Natural killer cell treated with Interleukin-12 subunit alpha and Interleukin-12 subunit beta and Interleukin-15 and Interleukin-18, amount 100 ng/mL, for 72 hours (primary cell): Measurements from ENCODE around the gene TNP1. TPM values are rescaled to one million over a fixed set of nuclear protein-coding genes. Genes with fewer than 3 reads are reported as not detected.
A peak's percentile ranks its signal among the peaks of the same experiment; 100 is the strongest.

Experiments used
- ATAC-seq, 2 donors: fragments of 150-1000 bp; cut with Tn5 transposase in 1 of 2; sonication (Bioruptor Pico), chemical (Tn5 transposase) in 1 of 2; 2 replicates each; pipeline ENCODE4 v1.10.0; 2021
- DNase-seq: peaks from one replicate; pipeline ENCODE4 v3.0.0; 2022; ENCODE audit warnings: low spot score
- H3K27ac Mint-ChIP-seq, 2 donors: 1 replicate in 1 of 2; 2 replicates in 1 of 2; pipeline ENCODE4 v1.8.0; 2022; ENCODE audit warnings: mixed read lengths in 2 of 2, mild to moderate bottlenecking in 1 of 2, moderate library complexity in 1 of 2
- H3K27me3 Mint-ChIP-seq, 2 donors: 1 replicate in 1 of 2; 2 replicates in 1 of 2; pipeline ENCODE4 v1.8.0; 2022; ENCODE audit warnings: mixed read lengths in 2 of 2
- H3K36me3 Mint-ChIP-seq: one replicate; pipeline ENCODE4 v1.8.0; 2022; ENCODE audit warnings: mixed read lengths
- H3K4me1 Mint-ChIP-seq, 2 donors: 1 replicate in 1 of 2; 2 replicates in 1 of 2; pipeline ENCODE4 v1.8.0; 2022; ENCODE audit warnings: low read depth in 2 of 2, mixed read lengths in 2 of 2, mild to moderate bottlenecking in 1 of 2
- H3K4me3 Mint-ChIP-seq: one replicate; pipeline ENCODE4 v1.8.0; 2022; ENCODE audit warnings: mixed read lengths
- H3K9me3 Mint-ChIP-seq: 2 replicates; pipeline ENCODE4 v1.8.0; 2022; ENCODE audit warnings: mixed read lengths
- total RNA-seq, 2 donors: library from RNA; stranded (reverse); gene quantifications; one replicate each; pipeline ENCODE4 v1.2.3, GENCODE V29; 2022

The TNP1 gene
- not detected for total RNA-seq

- Mint-ChIP-seq H3K27ac (peak within 1 kb of the TSS; percentile 64 to 79), H3K27me3 (no peaks in the 10 kb centered on the region), H3K9me3 (no peaks in the 10 kb centered on the region), H3K4me1 (peaks cover 28 to 31% of the 10 kb centered on the region in 2 donors), H3K36me3 (no peaks in the 10 kb centered on the region), H3K4me3 (peak within 1 kb of the TSS; percentile 54)
- no peak for DNase-seq
- ATAC-seq = no peak
Measured at GRCh38 chr2:216859944-216860343, at the start of gene TNP1. TSS of gene TNP1 (minus strand) at chr2:216860064. CDS start at chr2:216860034, 30 bp downstream.

GRCh38 chr2:216908300-216908699 lies 48.4 kb upstream of the TNP1 start:
- no peak for DNase-seq
- Mint-ChIP-seq H3K4me1 (peaks cover 0 to 4% of the 10 kb centered on the region in 2 donors), H3K4me3 (no peak overlapping the region), H3K36me3 (peaks cover 11% of the 10 kb centered on the region), H3K27ac (no peak overlapping the region), H3K27me3 (peaks cover 0 to 2% of the 10 kb centered on the region in 2 donors), H3K9me3 (peaks cover 3% of the 10 kb centered on the region)
- no peak for ATAC-seq

DNA sequence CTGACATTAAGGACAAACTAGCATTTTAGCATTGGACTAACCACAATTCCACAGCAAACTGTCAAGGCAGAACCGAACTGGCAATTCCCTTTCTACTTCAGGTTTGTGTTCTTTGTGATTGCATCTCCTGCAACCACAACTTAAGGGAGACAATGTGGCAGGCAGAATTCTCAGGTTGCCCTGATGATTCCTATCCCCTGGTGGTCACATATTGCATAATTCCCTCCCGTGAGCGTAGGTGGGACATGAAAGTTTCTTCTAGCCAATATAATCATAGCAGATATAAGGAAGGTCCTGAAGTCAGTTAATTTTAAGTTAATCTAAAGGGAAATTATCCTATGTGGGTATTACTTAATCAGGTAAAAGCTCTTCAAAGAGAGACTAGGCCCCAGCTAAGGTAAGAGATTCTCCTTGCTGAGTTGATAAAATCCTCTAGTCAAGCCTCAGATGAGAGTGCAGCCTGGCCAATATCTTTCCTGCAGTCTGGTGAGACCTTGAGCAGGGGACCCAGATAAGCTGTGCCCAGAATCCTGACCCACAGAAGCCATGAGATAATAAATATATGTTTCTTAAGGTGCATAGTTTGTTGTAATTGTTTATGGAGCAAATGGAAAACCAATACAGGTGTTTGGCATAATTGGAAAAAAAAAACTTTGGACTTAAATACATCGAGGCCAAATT lies 45.9 kb upstream of the TNP1 start:
- Mint-ChIP-seq H3K9me3 (peaks cover 9% of the 10 kb centered on the region), H3K4me3 (no peak overlapping the region), H3K4me1 (peaks cover 0 to 4% of the 10 kb centered on the region in 2 donors), H3K27ac (no peak overlapping the region), H3K27me3 (no peaks in the 10 kb centered on the region), H3K36me3 (peaks cover 20% of the 10 kb centered on the region)
- ATAC-seq = no peak
- DNase-seq = no peak

DNA sequence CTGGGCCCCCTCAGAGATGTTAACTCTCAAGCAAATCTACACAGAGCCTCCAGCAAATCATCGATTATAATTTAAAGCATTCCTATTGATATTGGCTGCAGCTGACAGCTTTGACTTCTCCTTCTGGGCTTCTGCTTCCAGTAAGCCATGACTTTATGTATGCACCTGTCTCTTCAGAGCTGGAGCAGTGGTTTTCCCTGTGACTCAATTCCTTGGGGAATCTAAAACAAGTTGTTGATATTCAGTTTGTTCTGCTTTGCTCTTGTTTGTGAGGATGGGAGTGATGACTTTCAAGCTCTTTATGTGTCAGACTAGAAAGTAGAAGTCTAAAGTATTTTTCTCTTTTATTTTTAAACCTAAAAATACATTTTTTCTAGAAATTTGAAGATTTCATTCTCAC lies 45.1 kb upstream of the TNP1 start:
- Mint-ChIP-seq H3K36me3 (peaks cover 24% of the 10 kb centered on the region), H3K27ac (no peak overlapping the region), H3K4me3 (no peak overlapping the region), H3K27me3 (peaks cover 2 to 7% of the 10 kb centered on the region in 2 donors), H3K4me1 (peaks cover 0 to 4% of the 10 kb centered on the region in 2 donors), H3K9me3 (peaks cover 11% of the 10 kb centered on the region)
- ATAC-seq = no peak
- DNase-seq = no peak

DNA sequence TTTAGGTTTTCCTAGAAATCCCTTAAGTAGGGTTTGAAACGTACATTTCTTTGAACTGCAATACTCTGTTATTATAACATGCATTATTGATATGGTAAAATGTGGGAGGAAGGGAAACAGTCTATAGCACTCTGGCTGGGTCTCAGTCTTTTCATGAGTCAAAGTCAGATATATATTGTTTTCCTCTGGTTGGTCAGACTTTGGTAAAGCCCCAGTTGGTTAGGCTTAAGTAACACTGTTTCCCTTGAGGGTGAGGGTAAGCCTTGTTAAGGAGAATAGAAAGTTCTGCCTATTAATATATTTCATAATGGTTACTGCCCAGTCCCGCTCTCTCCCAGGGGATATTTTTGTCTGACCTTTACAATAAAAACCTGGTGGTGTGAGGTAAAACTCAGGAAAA lies 44.7 kb upstream of the TNP1 start:
- no peak for DNase-seq
- H3K9me3 Mint-ChIP-seq = peaks cover 11% of the 10 kb centered on the region
- peaks cover 2 to 7% of the 10 kb centered on the region in 2 donors for H3K27me3 Mint-ChIP-seq
- H3K4me1 Mint-ChIP-seq = peaks cover 0 to 4% of the 10 kb centered on the region in 2 donors
- no peak overlapping the region for H3K4me3 Mint-ChIP-seq
- peak in 1 of 2 donors; percentile 44 for ATAC-seq
- H3K27ac Mint-ChIP-seq = peak overlapping the region in 1 of 2 donors; percentile 41
- peaks cover 24% of the 10 kb centered on the region for H3K36me3 Mint-ChIP-seq

DNA sequence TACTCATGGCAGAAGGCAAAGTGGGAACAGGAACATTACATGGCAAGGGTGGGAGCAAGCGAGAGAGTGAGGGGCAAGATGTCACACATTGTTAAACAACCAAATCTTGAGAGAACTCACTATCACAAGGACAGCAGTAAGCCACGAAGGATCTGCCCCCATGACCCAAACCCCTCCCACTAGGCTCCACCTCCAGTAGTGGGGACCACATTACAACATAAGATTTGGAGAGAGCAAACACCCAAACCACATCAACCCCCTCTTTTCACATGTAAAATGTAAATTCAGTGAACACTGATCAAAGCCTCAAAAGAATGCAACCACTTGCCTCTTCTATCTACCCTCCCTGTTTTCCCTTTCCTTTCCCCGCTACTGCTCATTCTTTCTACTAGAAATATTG lies 43.6 kb upstream of the TNP1 start:
- peaks cover 2 to 7% of the 10 kb centered on the region in 2 donors for H3K27me3 Mint-ChIP-seq
- DNase-seq = no peak
- H3K4me1 Mint-ChIP-seq = peaks cover under 1 to 4% of the 10 kb centered on the region in 2 donors
- no peak overlapping the region for H3K27ac Mint-ChIP-seq
- no peak overlapping the region for H3K4me3 Mint-ChIP-seq
- H3K9me3 Mint-ChIP-seq = peaks cover 11% of the 10 kb centered on the region
- peaks cover 24% of the 10 kb centered on the region for H3K36me3 Mint-ChIP-seq
- no peak for ATAC-seq

GRCh38 chr2:216901273-216901672 lies 41.4 kb upstream of the TNP1 start:
- Mint-ChIP-seq H3K27me3 (peaks cover 2 to 9% of the 10 kb centered on the region in 2 donors), H3K4me1 (peaks cover 12% of the 10 kb centered on the region in 2 donors), H3K36me3 (peaks cover 24% of the 10 kb centered on the region), H3K9me3 (peaks cover 11% of the 10 kb centered on the region), H3K4me3 (no peak overlapping the region), H3K27ac (no peak overlapping the region)
- ATAC-seq = no peak
- no peak for DNase-seq

DNA sequence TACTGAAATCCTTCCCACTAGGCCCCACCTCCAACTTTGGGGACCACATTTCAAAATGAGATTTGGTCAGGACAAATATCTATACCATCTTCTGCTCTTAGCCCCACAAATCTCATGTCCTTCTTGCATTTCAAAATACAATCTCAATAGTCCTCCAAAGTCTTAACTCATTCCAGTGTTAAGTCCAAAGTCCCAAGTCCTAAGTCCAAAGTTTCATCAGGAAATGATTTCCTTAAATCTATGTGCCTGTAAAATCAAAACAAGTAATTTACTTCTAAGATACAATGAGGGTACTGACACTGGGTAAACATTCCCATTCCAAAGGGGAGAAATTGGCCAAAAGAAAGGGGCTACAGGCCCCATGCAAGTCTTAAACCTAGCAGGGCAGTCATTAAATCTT lies 40.5 kb upstream of the TNP1 start:
- DNase-seq = no peak
- Mint-ChIP-seq H3K4me3 (no peak overlapping the region), H3K4me1 (peaks cover 12 to 15% of the 10 kb centered on the region in 2 donors), H3K27ac (no peak overlapping the region), H3K36me3 (peaks cover 24% of the 10 kb centered on the region), H3K9me3 (peaks cover 14% of the 10 kb centered on the region), H3K27me3 (peaks cover 5 to 14% of the 10 kb centered on the region in 2 donors)
- no peak for ATAC-seq

DNA sequence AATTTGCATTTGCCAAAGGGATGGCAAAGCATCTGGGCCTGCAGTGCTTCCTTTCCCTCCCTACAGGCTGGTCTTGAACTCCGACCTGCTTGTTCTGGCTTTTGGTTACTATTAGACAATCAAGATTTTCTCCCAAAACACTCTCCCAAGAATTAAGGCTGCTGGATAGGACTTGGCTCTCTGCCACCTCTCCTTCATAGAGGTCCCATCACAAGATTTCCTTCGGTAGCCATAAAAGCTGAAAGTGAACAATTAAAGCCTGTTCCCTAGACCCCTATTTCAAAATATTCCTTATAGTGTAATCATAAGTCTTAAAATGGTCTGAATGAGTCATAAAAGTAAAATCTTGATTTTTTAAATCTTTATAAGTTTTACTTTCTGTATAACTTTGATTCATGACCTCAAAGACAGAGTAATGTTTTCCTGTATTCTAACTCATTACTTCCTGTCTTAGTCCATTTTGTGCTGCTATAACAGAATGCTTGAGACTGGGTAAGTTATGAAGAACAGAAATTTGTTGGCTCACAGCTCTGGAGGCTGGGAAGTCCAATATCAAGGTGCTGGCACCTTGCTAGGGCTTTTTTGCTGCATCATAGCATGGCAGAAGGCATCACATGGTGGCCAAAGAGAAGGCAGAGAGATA lies 37.8 kb upstream of the TNP1 start:
- H3K4me3 Mint-ChIP-seq = no peak overlapping the region
- peak; percentile 53 to 82 for ATAC-seq
- DNase-seq = no peak
- peaks cover 11 to 12% of the 10 kb centered on the region in 2 donors for H3K4me1 Mint-ChIP-seq
- peaks cover 5 to 14% of the 10 kb centered on the region in 2 donors for H3K27me3 Mint-ChIP-seq
- peaks cover 7% of the 10 kb centered on the region for H3K9me3 Mint-ChIP-seq
- peak overlapping the region; percentile 12 to 90 for H3K27ac Mint-ChIP-seq
- H3K36me3 Mint-ChIP-seq = peaks cover 7% of the 10 kb centered on the region

- Mint-ChIP-seq H3K36me3 (no peaks in the 10 kb centered on the region), H3K9me3 (no peaks in the 10 kb centered on the region), H3K4me3 (no peak overlapping the region), H3K27ac (no peak overlapping the region), H3K4me1 (no peaks in the 10 kb centered on the region), H3K27me3 (peaks cover 8 to 11% of the 10 kb centered on the region in 2 donors)
- no peak for ATAC-seq
- DNase-seq = no peak
Measured at GRCh38 chr2:216890138-216890537, 30.3 kb upstream of the TNP1 start.

GRCh38 chr2:216888887-216889622 lies 29.2 kb upstream of the TNP1 start:
- no peaks in the 10 kb centered on the region for H3K36me3 Mint-ChIP-seq
- H3K4me3 Mint-ChIP-seq = no peak overlapping the region
- ATAC-seq = no peak
- H3K27ac Mint-ChIP-seq = no peak overlapping the region
- no peaks in the 10 kb centered on the region for H3K4me1 Mint-ChIP-seq
- H3K27me3 Mint-ChIP-seq = peaks cover 8 to 11% of the 10 kb centered on the region in 2 donors
- H3K9me3 Mint-ChIP-seq = no peaks in the 10 kb centered on the region
- DNase-seq = no peak

DNA sequence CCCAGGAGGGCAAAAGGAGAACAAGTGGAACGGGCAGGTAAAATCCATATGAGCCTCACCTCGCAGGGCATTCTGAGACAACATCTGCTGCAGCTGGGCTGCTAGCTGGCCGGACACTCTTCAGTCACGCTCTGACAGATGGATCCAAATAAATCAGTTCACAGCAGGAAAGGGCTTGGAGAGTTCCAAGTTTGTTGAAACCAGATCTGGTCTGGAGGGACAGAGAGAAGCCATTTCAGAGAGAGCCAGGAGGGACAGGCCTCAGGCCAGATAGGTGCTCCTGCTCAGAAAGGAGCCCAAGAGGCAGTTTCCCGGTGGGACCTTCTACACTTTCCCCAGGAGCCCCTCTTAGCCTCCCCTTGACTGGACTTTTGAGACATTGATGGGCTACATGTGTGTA lies 28.2 kb upstream of the TNP1 start:
- H3K27me3 Mint-ChIP-seq = peaks cover 8 to 11% of the 10 kb centered on the region in 2 donors
- no peak overlapping the region for H3K4me3 Mint-ChIP-seq
- no peak for DNase-seq
- no peak for ATAC-seq
- no peaks in the 10 kb centered on the region for H3K36me3 Mint-ChIP-seq
- H3K9me3 Mint-ChIP-seq = no peaks in the 10 kb centered on the region
- no peak overlapping the region for H3K27ac Mint-ChIP-seq
- H3K4me1 Mint-ChIP-seq = no peaks in the 10 kb centered on the region

DNA sequence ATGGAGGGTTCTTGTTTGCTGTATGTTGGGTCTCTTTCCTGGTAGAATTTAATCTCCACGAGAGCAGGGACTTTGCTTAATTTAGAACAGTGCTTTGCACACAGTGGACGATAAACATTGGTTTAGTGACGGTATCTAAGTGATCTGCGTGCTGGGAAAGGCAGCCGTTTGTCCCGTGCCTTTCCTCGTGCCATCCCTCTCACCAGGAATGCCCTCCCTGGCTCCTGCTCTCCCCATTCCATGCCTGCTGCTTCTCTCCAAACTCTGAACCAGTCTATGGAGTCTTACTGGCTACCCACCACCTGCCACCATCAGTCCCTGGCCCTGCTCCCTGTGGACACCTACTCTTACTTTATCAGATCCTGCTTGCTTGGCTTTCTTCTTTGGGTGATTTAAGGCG lies 27.3 kb upstream of the TNP1 start:
- H3K27me3 Mint-ChIP-seq = peaks cover 8 to 11% of the 10 kb centered on the region in 2 donors
- no peaks in the 10 kb centered on the region for H3K9me3 Mint-ChIP-seq

DNA sequence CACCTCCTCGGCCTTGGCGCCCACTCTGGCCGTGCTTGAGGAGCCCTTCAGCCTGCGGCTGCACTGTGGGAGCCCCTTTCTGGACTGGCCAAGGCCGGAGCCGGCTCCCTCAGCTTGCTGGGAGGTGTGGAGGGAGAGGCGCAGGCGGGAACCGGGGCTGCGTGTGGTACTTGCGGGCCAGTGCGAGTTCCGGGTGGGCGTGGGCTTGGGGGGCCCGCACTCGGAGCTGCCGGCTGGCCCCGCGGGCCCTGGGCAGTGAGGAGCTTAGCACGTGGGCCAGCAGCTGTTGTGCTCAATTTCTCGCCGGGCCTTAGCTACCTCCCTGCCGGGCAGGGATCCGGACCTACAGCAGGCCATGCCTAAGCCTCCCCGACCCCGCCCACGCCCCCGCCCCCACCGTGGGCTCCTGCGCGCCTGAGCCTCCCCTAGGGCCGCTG lies 25.3 kb upstream of the TNP1 start:
- Mint-ChIP-seq H3K4me1 (peaks cover 3 to 12% of the 10 kb centered on the region in 2 donors), H3K9me3 (no peaks in the 10 kb centered on the region)

More for the DNA sequence above, 27.3 kb upstream of the TNP1 start:
- Mint-ChIP-seq H3K4me3 (no peak overlapping the region), H3K36me3 (no peaks in the 10 kb centered on the region), H3K27ac (peak overlapping the region in 1 of 2 donors; percentile 6), H3K4me1 (no peaks in the 10 kb centered on the region)
- ATAC-seq (peak in 1 of 2 donors; percentile 25), DNase-seq (no peak)

More for the DNA sequence above, 25.3 kb upstream of the TNP1 start:
- H3K4me3 Mint-ChIP-seq = no peak overlapping the region
- no peaks in the 10 kb centered on the region for H3K36me3 Mint-ChIP-seq
- no peak overlapping the region for H3K27ac Mint-ChIP-seq
- no peak for ATAC-seq
- DNase-seq = no peak
- H3K27me3 Mint-ChIP-seq = no peaks in the 10 kb centered on the region
